K562 (cell line): ENCODE data around the gene PTRHD1. TPM values are rescaled to one million over a fixed set of nuclear protein-coding genes. Genes with fewer than 3 reads are reported as not detected.

Source experiments
- ATAC-seq: fragments of 200-7000 bp; cut with Tn5 transposase; 3 replicates; pipeline ENCODE4 v1.9.1; 2020; ENCODE audit warnings: moderate library complexity
- BruUV-seq: library from RNA; stranded (reverse); fragments of 400-500 nt; replicated peaks from 2 replicates; lab custom pipeline; 2021; lab: Mats Ljungman, UMichigan
- CTCF ChIA-PET: fragments of 300-600 bp; formaldehyde crosslinking; extraction: SDS; loops from one replicate; lab custom pipeline; 2021; ENCODE audit warnings: low intra/inter-chr PET ratio; lab: Yijun Ruan, JAX
- POLR2A ChIA-PET: fragments of 300-600, 350-650 bp; sonication (Branson Sonifier 250); formaldehyde crosslinking; extraction: SDS; loops from one replicate; lab custom pipeline; 2021; ENCODE audit warnings: antibody characterized with exemption, inconsistent platforms; lab: Yijun Ruan, JAX
- DNase-seq, 4 experiments: peaks; one replicate each; pipeline versions ENCODE4 v3.0.0 to v3.0.0-alpha.2; 2011 to 2018; ENCODE audit warnings: low spot score in 3 of 4, mixed read lengths in 3 of 4; ENCODE audit errors: extremely low read depth in 1 of 4
- FAIRE-seq: peaks from 2 replicates; lab custom pipeline; 2011; peaks lifted over from hg19 to GRCh38; lab: Jason Lieb, UNC
- H2AFZ ChIP-seq: 2 replicates; pipeline ENCODE4 v1.6.0; 2011; ENCODE audit warnings: low read depth, low read length, control low read depth, inconsistent platforms
- H3K27ac ChIP-seq: fragments of 200-600 bp; 3 replicates; pipeline ENCODE4 v1.8.0; 2011; ENCODE audit warnings: low read depth, mild to moderate bottlenecking, control low read depth, inconsistent platforms, low read length, moderate library complexity, mixed read lengths; ENCODE audit errors: extremely low read depth
- H3K27me3 ChIP-seq, 2 experiments: fragments of 300-600 bp in 1 of 2; 2 replicates in 1 of 2; 3 replicates in 1 of 2; pipeline versions ENCODE4 v1.6.0 to v1.8.0; 2011; ENCODE audit warnings: inconsistent platforms in 2 of 2, low read length in 2 of 2, mild to moderate bottlenecking in 1 of 2, mixed read lengths in 1 of 2, moderate library complexity in 1 of 2; ENCODE audit not compliant: control insufficient read depth in 2 of 2, insufficient read depth in 2 of 2
- H3K36me3 ChIP-seq: fragments of 300-600 bp; 3 replicates; pipeline ENCODE4 v1.8.0; 2011; ENCODE audit warnings: mild to moderate bottlenecking, low read length, inconsistent platforms; ENCODE audit not compliant: control insufficient read depth, insufficient read depth
- H3K4me1 ChIP-seq, 2 experiments: fragments of 200-600 bp in 1 of 2; replicated peaks in 1 of 2; 2 replicates in 1 of 2; 3 replicates in 1 of 2; pipeline versions ENCODE4 v1.5.1 to v1.8.0; 2011; ENCODE audit warnings: inconsistent platforms in 2 of 2, low read length in 2 of 2, mild to moderate bottlenecking in 1 of 2, mixed read lengths in 1 of 2, moderate library complexity in 1 of 2; ENCODE audit not compliant: control insufficient read depth in 2 of 2, insufficient read depth in 2 of 2
- H3K4me2 ChIP-seq: 2 replicates; pipeline ENCODE4 v1.6.1; 2011; ENCODE audit warnings: low read length, control low read depth, inconsistent platforms, mixed read lengths; ENCODE audit not compliant: insufficient read depth
- H3K4me3 ChIP-seq: fragments of 200-600 bp; sonication (generic), shearing (Covaris generic); 2 replicates; pipeline ENCODE4 v1.5.1; 2016; ENCODE audit warnings: control low read depth, inconsistent platforms
- H3K79me2 ChIP-seq: fragments of 200-600 bp; 3 replicates; pipeline ENCODE4 v1.8.0; 2011; ENCODE audit warnings: low read length, inconsistent platforms; ENCODE audit not compliant: control insufficient read depth, insufficient read depth
- H3K9ac ChIP-seq, 2 experiments: 2 replicates each; pipeline versions ENCODE4 v1.6.0 to v1.6.1; 2011; ENCODE audit warnings: low read depth in 2 of 2, low read length in 2 of 2, control low read depth in 1 of 2, inconsistent platforms in 1 of 2, mild to moderate bottlenecking in 1 of 2, mixed read lengths in 1 of 2; ENCODE audit not compliant: insufficient read depth in 1 of 2
- H3K9me1 ChIP-seq: one replicate; pipeline ENCODE4 v1.6.0; 2011; ENCODE audit warnings: inconsistent platforms, mild to moderate bottlenecking, low read length, moderate library complexity; ENCODE audit not compliant: control insufficient read depth, insufficient read depth
- H3K9me3 ChIP-seq: replicated peaks from 2 replicates; pipeline ENCODE4 v1.5.1; 2011; ENCODE audit warnings: low read depth, low read length, inconsistent platforms; ENCODE audit not compliant: control insufficient read depth, insufficient read depth
- H4K20me1 ChIP-seq: replicated peaks from 2 replicates; pipeline ENCODE4 v1.6.1; 2011; ENCODE audit warnings: low read length, inconsistent platforms, mixed read lengths; ENCODE audit not compliant: control insufficient read depth, insufficient read depth
- CAMTA2 ChIP-seq: fragments of 250-450 bp; sonication (Bioruptor Pico); conservative IDR thresholded peaks from 2 replicates; pipeline ENCODE4 v1.5.1; 2022
- CREB1 ChIP-seq, 2 experiments: sonication (generic) in 1 of 2; formaldehyde crosslinking in 1 of 2; IDR thresholded peaks; 2 replicates each; pipeline versions ENCODE4 v1.6.1 to v1.8.0; 2012 to 2022; ENCODE audit warnings: inconsistent platforms in 1 of 2, mild to moderate bottlenecking in 1 of 2, missing genetic modification reagents in 1 of 2, moderate library complexity in 1 of 2
- HIVEP1 ChIP-seq: fragments of 250-450 bp; sonication (Bioruptor Pico); IDR thresholded peaks from 2 replicates; pipeline ENCODE4 v1.4.0; 2020; ENCODE audit warnings: mild to moderate bottlenecking
- RFX7 ChIP-seq: fragments of 250-450 bp; sonication (Bioruptor Pico); IDR thresholded peaks from 2 replicates; pipeline ENCODE4 v1.5.1; 2021; ENCODE audit warnings: mild to moderate bottlenecking
- TAF9B ChIP-seq: fragments of 450-650 bp; IDR thresholded peaks from 2 replicates; pipeline ENCODE4 v1.6.1; 2018; ENCODE audit warnings: mild to moderate bottlenecking; ENCODE audit not compliant: partially characterized antibody
- WHSC1 ChIP-seq: IDR thresholded peaks from one replicate; pipeline ENCODE4 v1.6.1; 2012; ENCODE audit warnings: low read length, control low read depth, inconsistent platforms
- ZFP36 ChIP-seq: fragments of 150-350 bp; IDR thresholded peaks from 2 replicates; pipeline ENCODE4 v1.6.1; 2018; ENCODE audit warnings: low read length, low read depth; ENCODE audit not compliant: partially characterized antibody
- ZSCAN29 ChIP-seq: fragments of 450-650 bp; IDR thresholded peaks from 2 replicates; pipeline ENCODE4 v1.6.1; 2017
- WGBS: fragments of 100-300 bp; shearing (Covaris generic); methylation state at CpG from one replicate; pipeline ENCODE4 v1.1.6; 2016; ENCODE audit warnings: low coverage, mixed read lengths; ENCODE audit not compliant: insufficient coverage; ENCODE audit errors: missing lambda C conversion rate; 5-methylcytosine and 5-hydroxymethylcytosine counted together
- in situ Hi-C: fragments of 300-500 bp; cut with MboI; formaldehyde crosslinking; loops from 4 replicates; pipeline ENCODE4 v1.15.0; 2018; ENCODE audit warnings: inconsistent platforms, mixed read lengths
- intact Hi-C: fragments of 100-400 bp; cut with micrococcal nuclease; formaldehyde crosslinking; loops from 2 replicates; pipeline ENCODE4 v1.14.2; 2022
- polyA plus RNA-seq, 8 experiments: library from polyadenylated mRNA; depleted of rRNA in 4 of 8; stranded (reverse) in 5 of 8; unstranded in 3 of 8; fragments of >200 nt; fragmentation: Nextera tagmentation in 2 of 8; fragmentation: Illumina TruSeq in 1 of 8; extraction: Ambion mirVana in 2 of 8; extraction: Trizol in 1 of 8; gene quantifications; 2 replicates each; pipeline versions ENCODE4 v1.2.1 to v1.2.3, GENCODE V29; 2011 to 2014; ENCODE audit warnings: inconsistent platforms in 1 of 8, missing spikeins in 1 of 8
- total RNA-seq, 7 experiments: library from RNA; depleted of rRNA in 6 of 7; stranded (reverse); fragments of >200 nt in 6 of 7; fragmentation: Illumina TruSeq in 2 of 7; extraction: Trizol in 2 of 7; gene quantifications; 2 replicates each; pipeline versions ENCODE4 v1.2.1 to v1.2.3, GENCODE V29; 2011 to 2021; ENCODE audit warnings: low replicate concordance in 1 of 7
- TF ChIP-seq, protein P1 (sequence below): fragments of 250-450 bp; sonication (Bioruptor Pico); IDR thresholded peaks from 2 replicates; pipeline ENCODE4 v1.4.0; 2020; ENCODE audit warnings: mild to moderate bottlenecking
- TF ChIP-seq, protein P2 (sequence below): fragments of 450-650 bp; IDR thresholded peaks from 2 replicates; pipeline ENCODE4 v1.6.1; 2016; ENCODE audit warnings: mild to moderate bottlenecking, moderate library complexity

PTRHD1 gene
- total and polyA plus RNA-seq, 9 of the 15 experiments (the other 6 are each of a cell fraction or from before 2014, with no cell fraction given) = 15.8 to 83.2 (median 46.6) TPM

- H3K27ac ChIP-seq = no peak overlapping the region
- POLR2A ChIA-PET = interaction anchor here (1.3 kb wide), 1 partner anchor 10 kb away, joined by 3 read pairs; no protein-coding TSS in a partner anchor
- ATAC-seq = no peak
- no peak for TF ChIP-seq HIVEP1
- TF ChIP-seq WHSC1 = no peak
- TF ChIP-seq TAF9B = no peak
- no peak for TF ChIP-seq CREB1 (IDR thresholded peaks at IDR 0.05)
- TF ChIP-seq CREB1 (CRISPR knock-in tag; IDR thresholded peaks at IDR 0.05) = no peak
- no peak for TF ChIP-seq RFX7 (CRISPR knock-in tag)
- TF ChIP-seq, protein P1, sequence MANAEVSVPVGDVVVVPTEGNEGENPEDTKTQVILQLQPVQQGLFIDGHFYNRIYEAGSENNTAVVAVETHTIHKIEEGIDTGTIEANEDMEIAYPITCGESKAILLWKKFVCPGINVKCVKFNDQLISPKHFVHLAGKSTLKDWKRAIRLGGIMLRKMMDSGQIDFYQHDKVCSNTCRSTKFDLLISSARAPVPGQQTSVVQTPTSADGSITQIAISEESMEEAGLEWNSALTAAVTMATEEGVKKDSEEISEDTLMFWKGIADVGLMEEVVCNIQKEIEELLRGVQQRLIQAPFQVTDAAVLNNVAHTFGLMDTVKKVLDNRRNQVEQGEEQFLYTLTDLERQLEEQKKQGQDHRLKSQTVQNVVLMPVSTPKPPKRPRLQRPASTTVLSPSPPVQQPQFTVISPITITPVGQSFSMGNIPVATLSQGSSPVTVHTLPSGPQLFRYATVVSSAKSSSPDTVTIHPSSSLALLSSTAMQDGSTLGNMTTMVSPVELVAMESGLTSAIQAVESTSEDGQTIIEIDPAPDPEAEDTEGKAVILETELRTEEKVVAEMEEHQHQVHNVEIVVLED (CRISPR knock-in tag) = no peak
- TF ChIP-seq, protein P2, sequence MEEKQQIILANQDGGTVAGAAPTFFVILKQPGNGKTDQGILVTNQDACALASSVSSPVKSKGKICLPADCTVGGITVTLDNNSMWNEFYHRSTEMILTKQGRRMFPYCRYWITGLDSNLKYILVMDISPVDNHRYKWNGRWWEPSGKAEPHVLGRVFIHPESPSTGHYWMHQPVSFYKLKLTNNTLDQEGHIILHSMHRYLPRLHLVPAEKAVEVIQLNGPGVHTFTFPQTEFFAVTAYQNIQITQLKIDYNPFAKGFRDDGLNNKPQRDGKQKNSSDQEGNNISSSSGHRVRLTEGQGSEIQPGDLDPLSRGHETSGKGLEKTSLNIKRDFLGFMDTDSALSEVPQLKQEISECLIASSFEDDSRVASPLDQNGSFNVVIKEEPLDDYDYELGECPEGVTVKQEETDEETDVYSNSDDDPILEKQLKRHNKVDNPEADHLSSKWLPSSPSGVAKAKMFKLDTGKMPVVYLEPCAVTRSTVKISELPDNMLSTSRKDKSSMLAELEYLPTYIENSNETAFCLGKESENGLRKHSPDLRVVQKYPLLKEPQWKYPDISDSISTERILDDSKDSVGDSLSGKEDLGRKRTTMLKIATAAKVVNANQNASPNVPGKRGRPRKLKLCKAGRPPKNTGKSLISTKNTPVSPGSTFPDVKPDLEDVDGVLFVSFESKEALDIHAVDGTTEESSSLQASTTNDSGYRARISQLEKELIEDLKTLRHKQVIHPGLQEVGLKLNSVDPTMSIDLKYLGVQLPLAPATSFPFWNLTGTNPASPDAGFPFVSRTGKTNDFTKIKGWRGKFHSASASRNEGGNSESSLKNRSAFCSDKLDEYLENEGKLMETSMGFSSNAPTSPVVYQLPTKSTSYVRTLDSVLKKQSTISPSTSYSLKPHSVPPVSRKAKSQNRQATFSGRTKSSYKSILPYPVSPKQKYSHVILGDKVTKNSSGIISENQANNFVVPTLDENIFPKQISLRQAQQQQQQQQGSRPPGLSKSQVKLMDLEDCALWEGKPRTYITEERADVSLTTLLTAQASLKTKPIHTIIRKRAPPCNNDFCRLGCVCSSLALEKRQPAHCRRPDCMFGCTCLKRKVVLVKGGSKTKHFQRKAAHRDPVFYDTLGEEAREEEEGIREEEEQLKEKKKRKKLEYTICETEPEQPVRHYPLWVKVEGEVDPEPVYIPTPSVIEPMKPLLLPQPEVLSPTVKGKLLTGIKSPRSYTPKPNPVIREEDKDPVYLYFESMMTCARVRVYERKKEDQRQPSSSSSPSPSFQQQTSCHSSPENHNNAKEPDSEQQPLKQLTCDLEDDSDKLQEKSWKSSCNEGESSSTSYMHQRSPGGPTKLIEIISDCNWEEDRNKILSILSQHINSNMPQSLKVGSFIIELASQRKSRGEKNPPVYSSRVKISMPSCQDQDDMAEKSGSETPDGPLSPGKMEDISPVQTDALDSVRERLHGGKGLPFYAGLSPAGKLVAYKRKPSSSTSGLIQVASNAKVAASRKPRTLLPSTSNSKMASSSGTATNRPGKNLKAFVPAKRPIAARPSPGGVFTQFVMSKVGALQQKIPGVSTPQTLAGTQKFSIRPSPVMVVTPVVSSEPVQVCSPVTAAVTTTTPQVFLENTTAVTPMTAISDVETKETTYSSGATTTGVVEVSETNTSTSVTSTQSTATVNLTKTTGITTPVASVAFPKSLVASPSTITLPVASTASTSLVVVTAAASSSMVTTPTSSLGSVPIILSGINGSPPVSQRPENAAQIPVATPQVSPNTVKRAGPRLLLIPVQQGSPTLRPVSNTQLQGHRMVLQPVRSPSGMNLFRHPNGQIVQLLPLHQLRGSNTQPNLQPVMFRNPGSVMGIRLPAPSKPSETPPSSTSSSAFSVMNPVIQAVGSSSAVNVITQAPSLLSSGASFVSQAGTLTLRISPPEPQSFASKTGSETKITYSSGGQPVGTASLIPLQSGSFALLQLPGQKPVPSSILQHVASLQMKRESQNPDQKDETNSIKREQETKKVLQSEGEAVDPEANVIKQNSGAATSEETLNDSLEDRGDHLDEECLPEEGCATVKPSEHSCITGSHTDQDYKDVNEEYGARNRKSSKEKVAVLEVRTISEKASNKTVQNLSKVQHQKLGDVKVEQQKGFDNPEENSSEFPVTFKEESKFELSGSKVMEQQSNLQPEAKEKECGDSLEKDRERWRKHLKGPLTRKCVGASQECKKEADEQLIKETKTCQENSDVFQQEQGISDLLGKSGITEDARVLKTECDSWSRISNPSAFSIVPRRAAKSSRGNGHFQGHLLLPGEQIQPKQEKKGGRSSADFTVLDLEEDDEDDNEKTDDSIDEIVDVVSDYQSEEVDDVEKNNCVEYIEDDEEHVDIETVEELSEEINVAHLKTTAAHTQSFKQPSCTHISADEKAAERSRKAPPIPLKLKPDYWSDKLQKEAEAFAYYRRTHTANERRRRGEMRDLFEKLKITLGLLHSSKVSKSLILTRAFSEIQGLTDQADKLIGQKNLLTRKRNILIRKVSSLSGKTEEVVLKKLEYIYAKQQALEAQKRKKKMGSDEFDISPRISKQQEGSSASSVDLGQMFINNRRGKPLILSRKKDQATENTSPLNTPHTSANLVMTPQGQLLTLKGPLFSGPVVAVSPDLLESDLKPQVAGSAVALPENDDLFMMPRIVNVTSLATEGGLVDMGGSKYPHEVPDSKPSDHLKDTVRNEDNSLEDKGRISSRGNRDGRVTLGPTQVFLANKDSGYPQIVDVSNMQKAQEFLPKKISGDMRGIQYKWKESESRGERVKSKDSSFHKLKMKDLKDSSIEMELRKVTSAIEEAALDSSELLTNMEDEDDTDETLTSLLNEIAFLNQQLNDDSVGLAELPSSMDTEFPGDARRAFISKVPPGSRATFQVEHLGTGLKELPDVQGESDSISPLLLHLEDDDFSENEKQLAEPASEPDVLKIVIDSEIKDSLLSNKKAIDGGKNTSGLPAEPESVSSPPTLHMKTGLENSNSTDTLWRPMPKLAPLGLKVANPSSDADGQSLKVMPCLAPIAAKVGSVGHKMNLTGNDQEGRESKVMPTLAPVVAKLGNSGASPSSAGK = no peak
- TF ChIP-seq CAMTA2 (CRISPR knock-in tag) = no peak
- TF ChIP-seq ZFP36 = no peak
- TF ChIP-seq ZSCAN29 = no peak
Measured at GRCh38 chr2:24826773-24827145, 33.6 kb upstream of the PTRHD1 start.

More at GRCh38 chr2:24826773-24827145, 33.6 kb upstream of the PTRHD1 start:
- intact Hi-C loops (loop anchor here (1.0 to 5.0 kb wide), 7 partner anchors 34 to 416 kb away; partner anchors contain the start of gene NCOA1), in situ Hi-C loops (no loop called here)
- no peak for FAIRE-seq
- H3K4me1 ChIP-seq = peaks cover 0 to 5% of the 10 kb centered on the region in 2 experiments; a peak in 2 of 5 replicates
- CTCF ChIA-PET = interaction anchor here (2.0 to 3.3 kb wide), 3 partner anchors 34 to 417 kb away, joined by 6 to 32 read pairs (median 9); partner anchors contain the start of genes CENPO and PTRHD1
- H3K79me2 ChIP-seq = no peaks in the 10 kb centered on the region
- no peaks in the 10 kb centered on the region for H3K9me3 ChIP-seq
- no peak for DNase-seq
- H3K4me2 ChIP-seq = no peak overlapping the region
- no TSS peak for BruUV-seq
- no peaks in the 10 kb centered on the region for H4K20me1 ChIP-seq
- H3K4me3 ChIP-seq = no peak overlapping the region
- H3K9ac ChIP-seq = no peak overlapping the region
- no peaks in the 10 kb centered on the region for H3K9me1 ChIP-seq
- 56% methylated on average over 5 of the region's 5 CpGs for WGBS
- no peak overlapping the region for H2AFZ ChIP-seq
- peaks cover 65% of the 10 kb centered on the region for H3K36me3 ChIP-seq
- H3K27me3 ChIP-seq = no peaks in the 10 kb centered on the region
